Measurements from ENCODE around the gene CTH. TPM values are rescaled to one million over a fixed set of nuclear protein-coding genes. Genes with fewer than 3 reads are reported as not detected.

Gene CTH
- total RNA-seq, 1 donor: 4.7 TPM

DNA sequence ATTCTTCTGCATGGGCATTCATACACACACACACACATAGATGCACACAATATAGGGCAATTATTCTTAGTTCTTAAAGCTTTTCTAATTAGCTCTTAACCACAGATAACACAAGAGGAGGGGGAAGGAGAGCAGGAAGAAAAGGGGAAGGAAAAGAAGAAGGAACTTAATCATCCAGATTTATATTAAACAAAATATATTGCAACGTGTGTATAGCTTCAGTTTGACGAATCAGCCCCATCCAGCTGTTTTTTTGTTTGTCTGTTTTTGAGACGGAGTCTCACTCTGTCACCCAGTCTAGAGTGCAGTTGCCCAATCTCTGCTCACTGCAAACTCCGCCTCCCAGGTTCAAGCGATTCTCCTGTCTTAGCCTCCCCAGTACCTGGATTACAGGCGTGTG, 34.9 kb upstream of the CTH start:
- no peak overlapping the region for H3K4me3 ChIP-seq (ENCODE audit: low read depth, low read length)
- no peak for DNase-seq (ENCODE audit: low read depth)
- TF ChIP-seq, protein P1, sequence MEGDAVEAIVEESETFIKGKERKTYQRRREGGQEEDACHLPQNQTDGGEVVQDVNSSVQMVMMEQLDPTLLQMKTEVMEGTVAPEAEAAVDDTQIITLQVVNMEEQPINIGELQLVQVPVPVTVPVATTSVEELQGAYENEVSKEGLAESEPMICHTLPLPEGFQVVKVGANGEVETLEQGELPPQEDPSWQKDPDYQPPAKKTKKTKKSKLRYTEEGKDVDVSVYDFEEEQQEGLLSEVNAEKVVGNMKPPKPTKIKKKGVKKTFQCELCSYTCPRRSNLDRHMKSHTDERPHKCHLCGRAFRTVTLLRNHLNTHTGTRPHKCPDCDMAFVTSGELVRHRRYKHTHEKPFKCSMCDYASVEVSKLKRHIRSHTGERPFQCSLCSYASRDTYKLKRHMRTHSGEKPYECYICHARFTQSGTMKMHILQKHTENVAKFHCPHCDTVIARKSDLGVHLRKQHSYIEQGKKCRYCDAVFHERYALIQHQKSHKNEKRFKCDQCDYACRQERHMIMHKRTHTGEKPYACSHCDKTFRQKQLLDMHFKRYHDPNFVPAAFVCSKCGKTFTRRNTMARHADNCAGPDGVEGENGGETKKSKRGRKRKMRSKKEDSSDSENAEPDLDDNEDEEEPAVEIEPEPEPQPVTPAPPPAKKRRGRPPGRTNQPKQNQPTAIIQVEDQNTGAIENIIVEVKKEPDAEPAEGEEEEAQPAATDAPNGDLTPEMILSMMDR (IDR thresholded peaks at IDR 0.05; ENCODE audit: insufficient read depth, low read depth, low read length): no peak

DNA sequence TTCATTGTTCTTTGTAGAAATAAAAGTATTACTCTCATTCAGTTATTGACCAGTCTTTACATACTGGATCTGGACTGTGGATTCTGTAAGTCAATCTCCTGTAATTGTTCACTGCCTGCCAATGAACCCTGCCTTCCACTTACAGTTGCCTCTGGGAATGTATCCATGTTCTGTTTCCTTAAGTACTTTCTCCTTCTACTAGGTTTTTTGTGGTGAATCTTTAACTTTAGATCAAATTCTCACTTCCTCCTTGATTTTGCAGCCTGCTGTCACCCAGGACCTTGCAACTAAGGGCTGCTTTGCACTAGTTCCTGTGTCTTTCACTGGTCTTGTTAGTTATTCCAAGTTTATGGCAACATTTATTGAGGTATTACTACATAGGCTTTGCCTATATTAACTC, 28.4 kb upstream of the CTH start:
- TF ChIP-seq, protein P1 (IDR thresholded peaks at IDR 0.05; ENCODE audit: insufficient read depth, low read depth, low read length): no peak
- no peak overlapping the region for H3K4me3 ChIP-seq (ENCODE audit: low read depth, low read length)
- DNase-seq (ENCODE audit: low read depth): no peak

GRCh38 chr1:70383483-70383882, 27.6 kb upstream of the CTH start:
- no peak overlapping the region for H3K4me3 ChIP-seq (ENCODE audit: low read depth, low read length)
- TF ChIP-seq, protein P1 (IDR thresholded peaks at IDR 0.05; ENCODE audit: insufficient read depth, low read depth, low read length): no peak
- DNase-seq (ENCODE audit: low read depth): no peak

GRCh38 chr1:70384542-70384941, 26.5 kb upstream of the CTH start:
- no peak for DNase-seq (ENCODE audit: low read depth)
- no peak overlapping the region for H3K4me3 ChIP-seq (ENCODE audit: low read depth, low read length)
- TF ChIP-seq, protein P1 (IDR thresholded peaks at IDR 0.05; ENCODE audit: insufficient read depth, low read depth, low read length): no peak

DNA sequence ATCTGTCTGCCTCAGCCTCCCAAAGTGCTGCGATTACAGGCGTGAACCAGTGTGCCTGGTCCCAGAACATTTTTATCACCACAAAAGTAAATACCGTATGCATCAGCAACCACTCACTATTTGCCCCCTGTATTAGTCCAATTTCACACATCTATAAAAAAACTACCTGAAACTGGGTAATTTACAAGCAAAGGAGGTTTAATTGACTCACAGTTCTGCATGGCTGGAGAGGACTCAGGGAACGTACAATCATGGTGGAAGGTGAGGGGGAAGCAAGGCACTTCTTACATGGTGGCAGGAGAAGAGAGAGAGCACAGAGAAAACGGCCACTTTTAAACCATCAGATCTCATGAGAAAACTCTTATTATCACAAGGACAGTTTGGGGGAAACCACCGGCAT, 25.6 kb upstream of the CTH start:
- no peak for DNase-seq (ENCODE audit: low read depth)
- TF ChIP-seq, protein P1 (IDR thresholded peaks at IDR 0.05; ENCODE audit: insufficient read depth, low read depth, low read length): no peak
- no peak overlapping the region for H3K4me3 ChIP-seq (ENCODE audit: low read depth, low read length)

DNA sequence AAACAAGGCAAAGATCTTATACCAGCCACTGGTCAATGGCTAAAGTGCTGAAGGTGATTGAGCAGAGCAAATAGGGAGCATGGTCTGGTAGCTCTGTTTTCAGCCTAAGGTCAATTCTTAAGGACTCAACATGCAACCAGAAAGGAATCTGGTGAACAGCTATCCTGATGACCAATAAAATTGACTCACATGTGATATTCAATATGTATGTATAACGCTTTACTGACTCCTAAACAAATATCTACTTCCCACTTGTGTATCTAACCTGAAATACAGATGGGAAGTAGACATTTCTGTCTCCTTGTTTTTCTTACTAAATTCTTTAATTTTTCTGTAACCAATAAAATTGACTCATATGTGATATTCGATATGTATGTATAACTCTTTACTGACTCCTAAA, 24.9 kb upstream of the CTH start:
- TF ChIP-seq, protein P1 (IDR thresholded peaks at IDR 0.05; ENCODE audit: insufficient read depth, low read depth, low read length): no peak
- H3K4me3 ChIP-seq (ENCODE audit: low read depth, low read length): no peak overlapping the region
- DNase-seq (ENCODE audit: low read depth): no peak

DNA sequence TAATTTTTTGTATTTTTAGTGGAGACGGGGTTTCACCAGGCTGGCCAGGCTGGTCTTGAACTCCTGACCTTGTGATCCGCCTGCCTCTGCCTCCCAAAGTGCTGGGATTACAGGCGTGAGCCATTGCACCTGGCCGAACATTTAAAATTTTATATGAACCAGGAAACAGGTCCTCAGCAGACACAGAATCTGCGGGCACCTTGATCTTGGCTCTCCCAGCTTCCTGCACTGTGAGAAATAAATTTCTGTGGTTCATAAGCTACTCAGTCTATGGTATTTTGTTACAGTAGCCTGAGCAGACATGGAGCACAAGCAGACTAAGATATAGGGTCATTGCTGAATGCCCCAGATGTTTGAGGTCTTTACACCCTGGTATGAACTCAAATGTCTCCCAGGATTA, 23.6 kb upstream of the CTH start:
- no peak for DNase-seq (ENCODE audit: low read depth)
- TF ChIP-seq, protein P1 (IDR thresholded peaks at IDR 0.05; ENCODE audit: insufficient read depth, low read depth, low read length): no peak

More for the DNA sequence above, 23.6 kb upstream of the CTH start:
- no peak overlapping the region for H3K4me3 ChIP-seq (ENCODE audit: low read depth, low read length)

All from fibroblast of villous mesenchyme (primary cell).